GM23338 (cell line): Measurements from ENCODE around the gene EARS2. TPM values are rescaled to one million over a fixed set of nuclear protein-coding genes. Genes with fewer than 3 reads are reported as not detected.

Experiments
- ATAC-seq: fragments of 200-7000 bp; cut with Tn5 transposase; 3 replicates; pipeline ENCODE4 v1.9.1; 2020
- DNase-seq: peaks from one replicate; pipeline ENCODE4 v3.0.0-alpha.2; 2015; ENCODE audit warnings: low spot score
- H2AFZ ChIP-seq: fragments of 200-600 bp; sonication (generic); 2 replicates; pipeline ENCODE4 v1.8.0; 2016; ENCODE audit warnings: antibody characterized with exemption, mild to moderate bottlenecking, moderate library complexity
- H3F3A ChIP-seq: fragments of 200-600 bp; sonication (generic); replicated peaks from 2 replicates; pipeline ENCODE4 v1.8.0; 2017; ENCODE audit warnings: antibody characterized with exemption, mixed run types, low read depth
- H3K27ac ChIP-seq: fragments of 200-600 bp; sonication (generic); 2 replicates; pipeline ENCODE4 v1.6.1; 2016; ENCODE audit warnings: low read depth
- H3K27me3 ChIP-seq: fragments of 200-600 bp; sonication (generic); 2 replicates; pipeline ENCODE4 v1.8.0; 2016; ENCODE audit warnings: mild to moderate bottlenecking, mixed run types, moderate library complexity; ENCODE audit not compliant: insufficient read depth
- H3K36me3 ChIP-seq: fragments of 200-600 bp; sonication (generic); 2 replicates; pipeline ENCODE4 v1.8.0; 2016; ENCODE audit warnings: mild to moderate bottlenecking; ENCODE audit not compliant: insufficient read depth
- H3K4me1 ChIP-seq: fragments of 200-600 bp; sonication (generic); 2 replicates; pipeline ENCODE4 v1.8.0; 2016; ENCODE audit warnings: mild to moderate bottlenecking, moderate library complexity; ENCODE audit not compliant: insufficient read depth
- H3K4me2 ChIP-seq: fragments of 200-600 bp; sonication (generic); 2 replicates; pipeline ENCODE4 v1.7.1; 2017; ENCODE audit warnings: mixed run types
- H3K4me3 ChIP-seq: fragments of 200-600 bp; sonication (generic); 2 replicates; pipeline ENCODE4 v1.6.1; 2016; ENCODE audit warnings: mixed run types
- H3K79me2 ChIP-seq: fragments of 200-600 bp; sonication (generic); replicated peaks from 2 replicates; pipeline ENCODE4 v1.8.0; 2017; ENCODE audit warnings: mild to moderate bottlenecking; ENCODE audit not compliant: insufficient read depth
- H3K9me2 ChIP-seq: fragments of 200-600 bp; sonication (generic); 2 replicates; pipeline ENCODE4 v1.8.0; 2017; ENCODE audit not compliant: insufficient read depth
- H4K20me1 ChIP-seq: fragments of 200-600 bp; sonication (generic); replicated peaks from 2 replicates; pipeline ENCODE4 v1.8.0; 2017; ENCODE audit warnings: mild to moderate bottlenecking; ENCODE audit not compliant: insufficient read depth
- H3K27ac Mint-ChIP-seq: 2 replicates; pipeline ENCODE4 v1.8.0; 2020; ENCODE audit warnings: inconsistent platforms, mild to moderate bottlenecking, moderate library complexity, mixed read lengths
- H3K27me3 Mint-ChIP-seq: 3 replicates; pipeline ENCODE4 v1.8.0; 2022; ENCODE audit warnings: low read depth, mild to moderate bottlenecking, moderate library complexity, mixed read lengths, inconsistent platforms; ENCODE audit not compliant: insufficient read depth, poor library complexity
- H3K36me3 Mint-ChIP-seq: 3 replicates; pipeline ENCODE4 v1.8.0; 2021; ENCODE audit warnings: low read depth, mild to moderate bottlenecking, inconsistent platforms, moderate library complexity, mixed read lengths
- H3K4me1 Mint-ChIP-seq: 3 replicates; pipeline ENCODE4 v1.8.0; 2020; ENCODE audit warnings: mild to moderate bottlenecking, inconsistent platforms, mixed read lengths
- H3K4me3 Mint-ChIP-seq: 3 replicates; pipeline ENCODE4 v1.8.0; 2021; ENCODE audit warnings: moderate library complexity, mild to moderate bottlenecking, inconsistent platforms, mixed read lengths
- H3K9me3 Mint-ChIP-seq: 3 replicates; pipeline ENCODE4 v1.8.0; 2020; ENCODE audit warnings: moderate library complexity, mild to moderate bottlenecking, inconsistent platforms, mixed read lengths
- CREB1 ChIP-seq: fragments of 250-450 bp; sonication (Bioruptor Pico); IDR thresholded peaks from 2 replicates; pipeline ENCODE4 v1.5.0; 2020; ENCODE audit warnings: low read depth, mild to moderate bottlenecking, moderate library complexity
- EZH2 ChIP-seq: fragments of 200-600 bp; sonication (generic); IDR thresholded peaks from one replicate; pipeline ENCODE4 v1.8.0; 2017; ENCODE audit warnings: antibody characterized with exemption, mild to moderate bottlenecking, low read depth; ENCODE audit not compliant: unreplicated experiment
- JUNB ChIP-seq: IDR thresholded peaks from one replicate; pipeline ENCODE4 v1.6.1; 2016; ENCODE audit warnings: antibody characterized with exemption; ENCODE audit not compliant: unreplicated experiment
- REST ChIP-seq: IDR thresholded peaks from one replicate; pipeline ENCODE4 v1.6.1; 2018; ENCODE audit warnings: antibody characterized with exemption; ENCODE audit not compliant: unreplicated experiment
- STAT1 ChIP-seq: IDR thresholded peaks from one replicate; pipeline ENCODE4 v1.6.1; 2016; ENCODE audit warnings: antibody characterized with exemption; ENCODE audit not compliant: unreplicated experiment
- ZNF114 ChIP-seq: fragments of 250-450 bp; sonication (Bioruptor Pico); IDR thresholded peaks from 2 replicates; pipeline ENCODE4 v1.5.0; 2020; ENCODE audit warnings: mild to moderate bottlenecking, moderate library complexity
- ZNF331 ChIP-seq: fragments of 250-450 bp; sonication (Bioruptor Pico); IDR thresholded peaks from 2 replicates; pipeline ENCODE4 v1.5.0; 2020; ENCODE audit warnings: low read depth, mild to moderate bottlenecking, moderate library complexity
- polyA plus RNA-seq: library from polyadenylated mRNA; unstranded; fragments of >200 nt; fragmentation: Nextera tagmentation; extraction: Ambion mirVana; gene quantifications from 2 replicates; pipeline ENCODE4 v1.2.1, GENCODE V29; 2016
- total RNA-seq: library from RNA; depleted of rRNA; stranded (reverse); fragments of >200 nt; shearing (Covaris generic); gene quantifications from 2 replicates; pipeline ENCODE4 v1.2.3, GENCODE V29; 2014
- TF ChIP-seq, protein P1 (sequence below): fragments of 250-450 bp; sonication (Bioruptor Pico); IDR thresholded peaks from 2 replicates; pipeline ENCODE4 v1.5.0; 2020; ENCODE audit warnings: mild to moderate bottlenecking, moderate library complexity
- TF ChIP-seq, protein P2 (sequence below), 2 experiments: fragments of 200-600 bp in 1 of 2; sonication (generic) in 1 of 2; conservative IDR thresholded peaks; 2 replicates each; pipeline versions ENCODE4 v1.5.1 to v1.6.1; 2016 to 2017; ENCODE audit warnings: antibody characterized with exemption in 2 of 2, low read depth in 2 of 2, mild to moderate bottlenecking in 2 of 2, moderate library complexity in 1 of 2

The EARS2 gene
- total and polyA plus RNA-seq, 2 experiments from 2014 or later = 22.6 to 89.1 TPM

- Histone ChIP-seq H3F3A (no peaks in the 10 kb centered on the region), H3K36me3 (peaks cover 21% of the 10 kb centered on the region), H3K4me3 (no peak overlapping the region), H3K27ac (no peak overlapping the region), H3K4me1 (no peaks in the 10 kb centered on the region), H2AFZ (no peak overlapping the region), H3K79me2 (no peaks in the 10 kb centered on the region), H4K20me1 (no peaks in the 10 kb centered on the region; the same call in none of the 2 replicates), H3K4me2 (no peak overlapping the region), H3K9me2 (no peaks in the 10 kb centered on the region), H3K27me3 (no peaks in the 10 kb centered on the region)
- Mint-ChIP-seq H3K4me3 (no peak overlapping the region), H3K4me1 (no peaks in the 10 kb centered on the region), H3K9me3 (no peaks in the 10 kb centered on the region; the same call in 2 of the 3 replicates), H3K27me3 (no peaks in the 10 kb centered on the region), H3K36me3 (peaks cover 56% of the 10 kb centered on the region), H3K27ac (no peak overlapping the region)
- DNase-seq = no peak
- no peak for ATAC-seq
- no peak for TF ChIP-seq CREB1
- TF ChIP-seq, protein P1, sequence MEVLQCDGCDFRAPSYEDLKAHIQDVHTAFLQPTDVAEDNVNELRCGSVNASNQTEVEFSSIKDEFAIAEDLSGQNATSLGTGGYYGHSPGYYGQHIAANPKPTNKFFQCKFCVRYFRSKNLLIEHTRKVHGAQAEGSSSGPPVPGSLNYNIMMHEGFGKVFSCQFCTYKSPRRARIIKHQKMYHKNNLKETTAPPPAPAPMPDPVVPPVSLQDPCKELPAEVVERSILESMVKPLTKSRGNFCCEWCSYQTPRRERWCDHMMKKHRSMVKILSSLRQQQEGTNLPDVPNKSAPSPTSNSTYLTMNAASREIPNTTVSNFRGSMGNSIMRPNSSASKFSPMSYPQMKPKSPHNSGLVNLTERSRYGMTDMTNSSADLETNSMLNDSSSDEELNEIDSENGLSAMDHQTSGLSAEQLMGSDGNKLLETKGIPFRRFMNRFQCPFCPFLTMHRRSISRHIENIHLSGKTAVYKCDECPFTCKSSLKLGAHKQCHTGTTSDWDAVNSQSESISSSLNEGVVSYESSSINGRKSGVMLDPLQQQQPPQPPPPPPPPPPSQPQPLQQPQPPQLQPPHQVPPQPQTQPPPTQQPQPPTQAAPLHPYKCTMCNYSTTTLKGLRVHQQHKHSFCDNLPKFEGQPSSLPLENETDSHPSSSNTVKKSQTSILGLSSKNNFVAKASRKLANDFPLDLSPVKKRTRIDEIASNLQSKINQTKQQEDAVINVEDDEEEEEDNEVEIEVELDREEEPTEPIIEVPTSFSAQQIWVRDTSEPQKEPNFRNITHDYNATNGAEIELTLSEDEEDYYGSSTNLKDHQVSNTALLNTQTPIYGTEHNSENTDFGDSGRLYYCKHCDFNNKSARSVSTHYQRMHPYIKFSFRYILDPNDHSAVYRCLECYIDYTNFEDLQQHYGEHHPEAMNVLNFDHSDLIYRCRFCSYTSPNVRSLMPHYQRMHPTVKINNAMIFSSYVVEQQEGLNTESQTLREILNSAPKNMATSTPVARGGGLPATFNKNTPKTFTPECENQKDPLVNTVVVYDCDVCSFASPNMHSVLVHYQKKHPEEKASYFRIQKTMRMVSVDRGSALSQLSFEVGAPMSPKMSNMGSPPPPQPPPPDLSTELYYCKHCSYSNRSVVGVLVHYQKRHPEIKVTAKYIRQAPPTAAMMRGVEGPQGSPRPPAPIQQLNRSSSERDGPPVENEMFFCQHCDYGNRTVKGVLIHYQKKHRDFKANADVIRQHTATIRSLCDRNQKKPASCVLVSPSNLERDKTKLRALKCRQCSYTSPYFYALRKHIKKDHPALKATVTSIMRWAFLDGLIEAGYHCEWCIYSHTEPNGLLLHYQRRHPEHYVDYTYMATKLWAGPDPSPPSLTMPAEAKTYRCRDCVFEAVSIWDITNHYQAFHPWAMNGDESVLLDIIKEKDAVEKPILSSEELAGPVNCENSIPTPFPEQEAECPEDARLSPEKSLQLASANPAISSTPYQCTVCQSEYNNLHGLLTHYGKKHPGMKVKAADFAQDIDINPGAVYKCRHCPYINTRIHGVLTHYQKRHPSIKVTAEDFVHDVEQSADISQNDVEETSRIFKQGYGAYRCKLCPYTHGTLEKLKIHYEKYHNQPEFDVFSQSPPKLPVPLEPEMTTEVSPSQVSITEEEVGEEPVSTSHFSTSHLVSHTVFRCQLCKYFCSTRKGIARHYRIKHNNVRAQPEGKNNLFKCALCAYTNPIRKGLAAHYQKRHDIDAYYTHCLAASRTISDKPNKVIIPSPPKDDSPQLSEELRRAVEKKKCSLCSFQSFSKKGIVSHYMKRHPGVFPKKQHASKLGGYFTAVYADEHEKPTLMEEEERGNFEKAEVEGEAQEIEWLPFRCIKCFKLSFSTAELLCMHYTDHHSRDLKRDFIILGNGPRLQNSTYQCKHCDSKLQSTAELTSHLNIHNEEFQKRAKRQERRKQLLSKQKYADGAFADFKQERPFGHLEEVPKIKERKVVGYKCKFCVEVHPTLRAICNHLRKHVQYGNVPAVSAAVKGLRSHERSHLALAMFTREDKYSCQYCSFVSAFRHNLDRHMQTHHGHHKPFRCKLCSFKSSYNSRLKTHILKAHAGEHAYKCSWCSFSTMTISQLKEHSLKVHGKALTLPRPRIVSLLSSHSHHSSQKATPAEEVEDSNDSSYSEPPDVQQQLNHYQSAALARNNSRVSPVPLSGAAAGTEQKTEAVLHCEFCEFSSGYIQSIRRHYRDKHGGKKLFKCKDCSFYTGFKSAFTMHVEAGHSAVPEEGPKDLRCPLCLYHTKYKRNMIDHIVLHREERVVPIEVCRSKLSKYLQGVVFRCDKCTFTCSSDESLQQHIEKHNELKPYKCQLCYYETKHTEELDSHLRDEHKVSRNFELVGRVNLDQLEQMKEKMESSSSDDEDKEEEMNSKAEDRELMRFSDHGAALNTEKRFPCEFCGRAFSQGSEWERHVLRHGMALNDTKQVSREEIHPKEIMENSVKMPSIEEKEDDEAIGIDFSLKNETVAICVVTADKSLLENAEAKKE (CRISPR knock-in tag) = no peak
- no peak for TF ChIP-seq ZNF114 (CRISPR knock-in tag)
- no peak for TF ChIP-seq JUNB
- TF ChIP-seq, protein P2, sequence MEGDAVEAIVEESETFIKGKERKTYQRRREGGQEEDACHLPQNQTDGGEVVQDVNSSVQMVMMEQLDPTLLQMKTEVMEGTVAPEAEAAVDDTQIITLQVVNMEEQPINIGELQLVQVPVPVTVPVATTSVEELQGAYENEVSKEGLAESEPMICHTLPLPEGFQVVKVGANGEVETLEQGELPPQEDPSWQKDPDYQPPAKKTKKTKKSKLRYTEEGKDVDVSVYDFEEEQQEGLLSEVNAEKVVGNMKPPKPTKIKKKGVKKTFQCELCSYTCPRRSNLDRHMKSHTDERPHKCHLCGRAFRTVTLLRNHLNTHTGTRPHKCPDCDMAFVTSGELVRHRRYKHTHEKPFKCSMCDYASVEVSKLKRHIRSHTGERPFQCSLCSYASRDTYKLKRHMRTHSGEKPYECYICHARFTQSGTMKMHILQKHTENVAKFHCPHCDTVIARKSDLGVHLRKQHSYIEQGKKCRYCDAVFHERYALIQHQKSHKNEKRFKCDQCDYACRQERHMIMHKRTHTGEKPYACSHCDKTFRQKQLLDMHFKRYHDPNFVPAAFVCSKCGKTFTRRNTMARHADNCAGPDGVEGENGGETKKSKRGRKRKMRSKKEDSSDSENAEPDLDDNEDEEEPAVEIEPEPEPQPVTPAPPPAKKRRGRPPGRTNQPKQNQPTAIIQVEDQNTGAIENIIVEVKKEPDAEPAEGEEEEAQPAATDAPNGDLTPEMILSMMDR (conservative IDR thresholded peaks at IDR 0.05; ENCODE audit: low read depth in 2 of 2) = no peak
- no peak for TF ChIP-seq REST
- no peak for TF ChIP-seq ZNF331 (CRISPR knock-in tag)
- TF ChIP-seq EZH2 = no peak
- TF ChIP-seq STAT1 = no peak
Observed at GRCh38 chr16:23521037-23521743, 36.0 kb downstream of the EARS2 start.
